HG02759 (cell line): ENCODE data around the gene TDRD7.

ENCODE experiments used
- ATAC-seq: cut with Tn5 transposase; IDR thresholded peaks from one replicate; pipeline ENCODE4 v1.9.1; 2021; ENCODE audit warnings: mild to moderate bottlenecking, moderate library complexity; ENCODE audit not compliant: unreplicated experiment

The TDRD7 gene

GRCh38 chr9:97525451-97525850 is 113.6 kb downstream of the TDRD7 start:
- ATAC-seq, result no peak

- ATAC-seq, result no peak
Observed at GRCh38 chr9:97526895-97527575, 115.1 kb downstream of the TDRD7 start.

GRCh38 chr9:97527626-97528528 is 116.0 kb downstream of the TDRD7 start:
- ATAC-seq, result peak; percentile 44

GRCh38 chr9:97528529-97529230 is 116.8 kb downstream of the TDRD7 start:
- peak; percentile 33 for ATAC-seq

DNA sequence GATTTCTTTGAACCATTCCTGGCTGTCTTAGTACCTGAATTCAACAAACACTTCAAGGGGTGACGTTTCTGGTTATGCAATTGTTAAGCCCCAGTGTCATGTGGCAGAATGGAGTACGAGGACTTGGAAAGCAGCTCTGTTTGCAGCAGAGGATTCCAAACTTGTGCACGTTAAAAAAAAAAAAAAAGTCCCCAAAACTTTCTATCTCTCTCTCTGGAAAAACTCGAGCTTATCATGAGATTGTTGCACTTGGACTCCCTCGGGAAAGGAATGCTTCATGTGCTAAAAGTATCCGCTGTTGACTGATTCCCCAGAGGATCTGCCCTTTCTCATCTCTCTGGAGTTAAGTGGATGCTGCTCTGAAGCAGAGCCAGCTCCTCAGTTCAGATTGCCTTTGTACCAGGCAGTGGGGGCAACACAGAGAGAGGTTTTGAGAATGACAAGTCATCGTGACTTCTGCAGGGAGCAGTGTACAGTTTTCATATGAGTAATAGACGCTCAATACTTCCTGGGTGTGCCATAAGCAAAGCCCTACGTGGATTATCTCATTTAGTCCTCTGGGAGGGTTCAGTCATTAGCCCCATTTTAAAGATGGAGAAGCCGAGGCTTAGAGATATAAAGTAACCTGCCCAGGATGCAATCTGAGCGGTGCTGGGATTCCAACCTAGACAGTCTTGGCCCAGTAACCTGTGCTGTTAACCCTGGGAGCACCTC is 117.6 kb downstream of the TDRD7 start:
- peak; percentile 73 for ATAC-seq

DNA sequence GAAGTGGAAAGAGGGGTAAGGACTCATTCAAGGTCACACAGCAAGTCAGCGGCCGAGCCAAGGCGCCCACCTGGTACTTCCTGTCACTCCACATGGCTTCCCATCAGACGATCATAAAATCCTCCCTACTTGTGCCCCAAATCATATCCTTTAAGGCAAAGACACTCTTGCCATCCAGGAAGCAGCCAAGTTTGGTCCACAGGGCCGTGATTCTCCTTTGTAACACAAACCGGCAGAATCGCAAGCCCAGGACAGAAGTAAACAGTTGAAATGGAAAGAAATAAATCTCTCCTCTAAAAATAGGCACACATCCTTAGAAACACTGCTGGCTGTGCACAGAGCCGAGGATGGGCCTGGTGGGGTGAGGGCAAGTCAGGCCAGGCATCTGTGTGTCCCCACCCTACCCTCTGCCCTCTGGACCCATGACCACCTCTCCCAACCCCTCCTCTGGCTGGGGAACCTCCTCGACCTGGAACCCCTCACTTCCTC is 120.0 kb downstream of the TDRD7 start:
- no peak for ATAC-seq

GRCh38 chr9:97534185-97534584 is 122.3 kb downstream of the TDRD7 start:
- no peak for ATAC-seq

DNA sequence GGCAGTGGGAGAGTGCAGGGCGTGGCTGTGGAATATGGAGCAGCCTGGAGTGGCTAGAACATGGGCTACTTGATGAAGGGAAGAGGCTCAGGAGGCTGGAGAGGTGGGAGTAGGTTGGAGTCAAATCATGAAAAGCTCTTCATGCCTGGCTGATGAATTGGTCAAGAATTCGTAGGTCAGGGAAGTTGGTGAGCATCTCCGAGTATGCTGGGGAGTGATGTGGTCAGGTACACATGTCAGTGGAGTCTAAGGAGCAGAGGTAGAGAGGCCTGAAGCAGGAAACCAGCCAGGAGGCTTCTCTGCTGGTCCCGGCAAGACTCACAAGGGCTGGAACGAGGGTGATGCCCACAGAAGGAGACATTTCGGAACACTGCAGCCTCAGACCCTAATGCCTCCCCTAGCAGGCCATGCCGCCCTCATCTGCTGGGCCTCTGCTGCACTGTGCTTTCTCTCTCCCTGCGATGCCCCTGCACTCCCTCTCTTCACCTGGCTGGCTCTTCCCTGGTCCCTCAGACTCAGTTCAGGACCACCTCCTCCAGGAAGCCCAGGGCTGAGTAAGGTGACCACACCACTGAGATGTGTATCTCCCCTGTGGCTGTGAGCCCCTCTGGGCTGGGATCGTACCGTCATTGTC is 123.2 kb downstream of the TDRD7 start:
- ATAC-seq, result no peak

DNA sequence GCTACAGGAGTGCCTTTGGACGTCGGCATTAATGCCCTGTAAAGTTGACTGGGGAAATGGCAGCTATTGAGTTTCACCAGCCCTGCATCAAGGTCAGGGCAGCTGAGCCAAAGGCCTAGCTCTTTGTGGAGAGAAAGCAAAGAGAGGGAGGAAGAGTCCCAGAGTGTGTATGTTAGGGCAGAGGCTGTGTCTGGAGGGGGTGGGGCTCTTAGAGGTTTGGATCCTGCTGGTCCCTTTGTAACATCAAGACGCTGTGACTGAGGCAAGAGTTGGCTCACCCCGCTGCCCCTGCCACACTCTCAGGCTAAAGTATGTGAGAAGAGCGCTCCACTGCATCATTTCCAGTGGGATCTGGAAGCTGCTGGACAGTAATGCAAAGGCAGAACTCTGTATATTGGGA is 123.9 kb downstream of the TDRD7 start:
- no peak for ATAC-seq

DNA sequence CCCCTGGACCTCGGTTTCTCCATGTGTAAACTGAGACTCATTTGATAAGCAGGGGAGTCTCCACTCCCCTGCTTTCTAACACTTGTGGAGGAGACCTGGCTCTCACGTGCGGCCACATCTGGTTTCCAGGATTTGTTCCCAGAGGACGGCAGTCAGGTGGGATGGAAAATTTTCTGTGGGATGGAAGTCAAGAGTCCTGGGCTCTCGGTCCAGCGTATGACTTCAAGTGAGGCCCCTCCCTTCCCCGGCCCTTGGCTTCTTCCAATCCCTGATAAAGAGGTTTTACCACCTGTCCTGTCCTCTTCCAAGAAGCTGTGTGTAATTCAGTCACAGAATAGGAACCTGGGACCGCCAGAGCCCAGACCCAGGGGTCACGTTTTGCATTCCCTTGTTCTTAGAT is 124.6 kb downstream of the TDRD7 start:
- ATAC-seq, result no peak

GRCh38 chr9:97543561-97543960 is 131.7 kb downstream of the TDRD7 start:
- ATAC-seq, result no peak

DNA sequence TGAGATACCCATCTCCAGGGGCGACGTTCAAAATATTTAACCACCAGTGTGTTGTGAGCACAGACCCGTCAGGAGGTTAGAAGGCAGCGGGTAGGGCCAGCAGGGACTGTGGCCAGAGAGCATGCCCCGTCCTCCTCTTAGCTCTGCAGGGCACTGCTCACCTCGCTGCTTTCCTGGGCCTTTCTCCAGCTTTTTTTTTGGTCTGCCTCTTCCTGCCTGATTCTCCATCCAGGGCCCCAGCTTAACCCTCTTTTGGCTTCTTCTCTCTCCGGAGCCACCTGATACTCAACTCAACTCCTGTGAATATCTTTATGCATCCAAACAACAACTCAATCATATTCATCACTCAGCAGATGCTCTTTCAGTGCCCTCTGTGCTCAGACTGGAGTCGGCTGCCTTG is 133.6 kb downstream of the TDRD7 start:
- ATAC-seq, result no peak
